Type B pancreatic cell (in vitro differentiated cells): ENCODE results near the gene ARL14EPL. TPM values are rescaled to one million over a fixed set of nuclear protein-coding genes. Genes with fewer than 3 reads are reported as not detected.

Source experiments
- DNase-seq: peaks from one replicate; pipeline ENCODE4 v3.0.0; 2021; ENCODE audit warnings: mixed read lengths; ENCODE audit not compliant: unreplicated experiment; ENCODE audit errors: extremely low spot score
- H3K27ac Mint-ChIP-seq: 2 replicates; pipeline ENCODE4 v1.8.0; 2021; ENCODE audit warnings: mild to moderate bottlenecking, mixed read lengths
- H3K27me3 Mint-ChIP-seq: 2 replicates; pipeline ENCODE4 v1.8.0; 2021; ENCODE audit warnings: mixed read lengths
- H3K36me3 Mint-ChIP-seq: 2 replicates; pipeline ENCODE4 v1.8.0; 2021; ENCODE audit warnings: mixed read lengths
- H3K4me1 Mint-ChIP-seq: one replicate; pipeline ENCODE4 v1.8.0; 2021; ENCODE audit warnings: mixed read lengths; ENCODE audit not compliant: unreplicated experiment
- H3K4me3 Mint-ChIP-seq: 2 replicates; pipeline ENCODE4 v1.8.0; 2021; ENCODE audit warnings: mild to moderate bottlenecking, mixed read lengths
- H3K9me3 Mint-ChIP-seq: 2 replicates; pipeline ENCODE4 v1.8.0; 2021; ENCODE audit warnings: mixed read lengths
- CTCF ChIP-seq: fragments of 200-600 bp; sonication (generic); conservative IDR thresholded peaks from 2 replicates; pipeline ENCODE4 v1.5.0; 2021; ENCODE audit warnings: antibody characterized with exemption, mild to moderate bottlenecking
- total RNA-seq: library from RNA; stranded (reverse); gene quantifications from 2 replicates; pipeline ENCODE4 v1.2.1, GENCODE V29; 2021; ENCODE audit warnings: low replicate concordance

ARL14EPL gene
- total RNA-seq, 1 donor from 2014 or later, result not detected

DNA sequence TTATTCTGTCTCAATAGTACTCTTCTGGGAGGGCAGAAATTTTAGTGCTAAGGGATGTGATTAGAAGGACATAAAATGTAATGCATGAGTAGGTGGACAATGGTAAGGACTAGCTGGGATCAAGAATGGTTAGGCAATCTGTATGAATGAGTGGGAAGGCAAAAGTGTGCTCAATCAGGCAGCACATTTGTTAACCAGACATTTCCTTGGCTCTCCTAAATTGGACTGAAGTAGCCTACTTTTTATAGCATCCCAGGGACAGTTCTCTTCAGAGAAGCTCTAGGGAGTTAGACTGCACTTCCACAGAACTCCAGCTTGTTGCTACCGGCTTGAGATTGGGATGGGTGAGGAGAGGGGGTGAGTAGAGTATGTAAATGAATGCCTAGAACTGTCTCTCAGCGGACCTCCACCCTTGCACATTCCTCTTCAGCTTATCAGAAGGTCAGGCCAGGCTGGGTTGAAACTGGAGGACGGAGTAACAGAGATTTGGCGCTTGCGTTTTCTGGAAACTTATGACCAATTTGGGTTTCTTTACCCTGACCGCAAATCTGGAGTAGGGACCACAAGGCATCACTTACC lies 19.0 kb upstream of the ARL14EPL start:
- H3K36me3 Mint-ChIP-seq, result no peaks in the 10 kb centered on the region
- no peak overlapping the region for H3K27ac Mint-ChIP-seq
- DNase-seq, result no peak
- no peak for TF ChIP-seq CTCF
- H3K4me3 Mint-ChIP-seq, result no peak overlapping the region
- no peaks in the 10 kb centered on the region for H3K9me3 Mint-ChIP-seq
- H3K4me1 Mint-ChIP-seq, result peaks cover 11% of the 10 kb centered on the region
- H3K27me3 Mint-ChIP-seq, result peaks cover 4% of the 10 kb centered on the region

GRCh38 chr5:116013936-116014335 lies 18.3 kb upstream of the ARL14EPL start:
- no peaks in the 10 kb centered on the region for H3K36me3 Mint-ChIP-seq

GRCh38 chr5:116023619-116024018 lies 8.7 kb upstream of the ARL14EPL start:
- Mint-ChIP-seq H3K4me1 (peaks cover 5% of the 10 kb centered on the region), H3K27me3 (no peaks in the 10 kb centered on the region), H3K9me3 (no peaks in the 10 kb centered on the region), H3K36me3 (no peaks in the 10 kb centered on the region), H3K27ac (no peak overlapping the region), H3K4me3 (no peak overlapping the region)
- DNase-seq, result no peak
- peak; percentile 38 for TF ChIP-seq CTCF

More at GRCh38 chr5:116013936-116014335, 18.3 kb upstream of the ARL14EPL start:
- Mint-ChIP-seq H3K9me3 (no peaks in the 10 kb centered on the region), H3K27me3 (peaks cover 4% of the 10 kb centered on the region), H3K4me3 (no peak overlapping the region), H3K4me1 (peaks cover 11% of the 10 kb centered on the region), H3K27ac (no peak overlapping the region)
- DNase-seq, result no peak
- TF ChIP-seq CTCF, result no peak

DNA sequence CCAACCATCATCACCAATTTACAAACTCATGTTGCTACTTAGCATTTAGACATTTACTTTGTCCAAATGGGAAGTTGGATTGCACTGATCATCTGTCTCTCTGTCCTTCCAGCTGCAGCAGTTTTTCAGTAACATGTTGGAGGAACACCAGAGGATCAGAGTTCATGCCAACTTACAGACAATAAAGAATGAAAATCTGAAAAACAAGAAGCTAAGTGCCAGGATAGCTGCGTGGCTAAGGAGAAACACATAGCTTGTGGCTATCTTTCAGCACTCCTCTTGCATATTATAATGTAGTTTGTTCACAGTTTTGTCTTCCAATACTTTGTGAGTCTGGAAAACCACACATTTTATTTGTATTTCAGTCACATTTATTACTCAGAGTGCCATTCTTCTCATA lies 6.4 kb upstream of the ARL14EPL start:
- DNase-seq, result no peak
- Mint-ChIP-seq H3K4me3 (no peak overlapping the region), H3K27me3 (peaks cover 2% of the 10 kb centered on the region), H3K4me1 (peaks cover 5% of the 10 kb centered on the region), H3K36me3 (no peaks in the 10 kb centered on the region), H3K9me3 (no peaks in the 10 kb centered on the region), H3K27ac (no peak overlapping the region)
- no peak for TF ChIP-seq CTCF

- no peak overlapping the region for H3K4me3 Mint-ChIP-seq
- H3K27me3 Mint-ChIP-seq, result peaks cover 2% of the 10 kb centered on the region
Measured at GRCh38 chr5:116032991-116033390, 719 bp downstream of the ARL14EPL start.

More at GRCh38 chr5:116032991-116033390, 719 bp downstream of the ARL14EPL start:
- no peaks in the 10 kb centered on the region for H3K36me3 Mint-ChIP-seq
- TF ChIP-seq CTCF, result no peak
- H3K9me3 Mint-ChIP-seq, result no peaks in the 10 kb centered on the region
- DNase-seq, result no peak
- H3K27ac Mint-ChIP-seq, result no peak overlapping the region
- H3K4me1 Mint-ChIP-seq, result peaks cover 10% of the 10 kb centered on the region
